Osteoblast (primary cell): ENCODE data around the gene LRBA. TPM values are rescaled to one million over a fixed set of nuclear protein-coding genes. Genes with fewer than 3 reads are reported as not detected.

Experiments used
- DNase-seq: peaks from one replicate; pipeline ENCODE4 v3.0.0; 2011; ENCODE audit warnings: low spot score, mixed read lengths; ENCODE audit not compliant: insufficient read length; ENCODE audit errors: missing footprints
- H2AFZ ChIP-seq: 2 replicates; pipeline ENCODE4 v1.6.0; 2011; ENCODE audit warnings: mild to moderate bottlenecking, low read length
- H3K27ac ChIP-seq: 2 replicates; pipeline ENCODE4 v1.5.1; 2011; ENCODE audit warnings: mild to moderate bottlenecking, low read depth, low read length, moderate library complexity
- H3K27me3 ChIP-seq: 2 replicates; pipeline ENCODE4 v1.6.0; 2012; ENCODE audit warnings: mild to moderate bottlenecking, control low read depth, inconsistent platforms, low read length, moderate library complexity; ENCODE audit not compliant: insufficient read depth
- H3K36me3 ChIP-seq: 2 replicates; pipeline ENCODE4 v1.5.1; 2011; ENCODE audit warnings: mild to moderate bottlenecking, low read length, control low read depth, moderate library complexity; ENCODE audit not compliant: insufficient read depth
- H3K4me1 ChIP-seq: 2 replicates; pipeline ENCODE4 v1.5.1; 2011; ENCODE audit warnings: mild to moderate bottlenecking, low read length, control low read depth, moderate library complexity; ENCODE audit not compliant: insufficient read depth
- H3K4me2 ChIP-seq: 2 replicates; pipeline ENCODE4 v1.6.0; 2011; ENCODE audit warnings: mild to moderate bottlenecking, low read length; ENCODE audit not compliant: insufficient read depth
- H3K4me3 ChIP-seq: fragments of 200-600 bp; sonication (generic); 3 replicates; pipeline ENCODE4 v1.5.1; 2012; ENCODE audit warnings: mild to moderate bottlenecking, low read length, inconsistent platforms; ENCODE audit not compliant: insufficient read depth
- H3K79me2 ChIP-seq: 2 replicates; pipeline ENCODE4 v1.6.0; 2012; ENCODE audit warnings: mild to moderate bottlenecking, low read length, control low read depth, inconsistent platforms; ENCODE audit not compliant: insufficient read depth
- H3K9me3 ChIP-seq: 2 replicates; pipeline ENCODE4 v1.5.1; 2011; ENCODE audit warnings: low read depth, low read length, control low read depth
- H4K20me1 ChIP-seq: 2 replicates; pipeline ENCODE4 v1.6.0; 2012; ENCODE audit warnings: mild to moderate bottlenecking, low read length, control low read depth; ENCODE audit not compliant: insufficient read depth
- total RNA-seq: library from RNA; depleted of rRNA; stranded (reverse); fragments of >200 nt; gene quantifications from 2 replicates; pipeline ENCODE4 v1.2.3, GENCODE V29; 2012
- TF ChIP-seq, protein P1 (sequence below): IDR thresholded peaks from 2 replicates; pipeline ENCODE4 v1.5.1; 2011; ENCODE audit warnings: mild to moderate bottlenecking, low read depth, low read length, moderate library complexity; ENCODE audit errors: extremely low read depth

Gene LRBA
- total RNA-seq, 1 donor, result 67.3 TPM

DNA sequence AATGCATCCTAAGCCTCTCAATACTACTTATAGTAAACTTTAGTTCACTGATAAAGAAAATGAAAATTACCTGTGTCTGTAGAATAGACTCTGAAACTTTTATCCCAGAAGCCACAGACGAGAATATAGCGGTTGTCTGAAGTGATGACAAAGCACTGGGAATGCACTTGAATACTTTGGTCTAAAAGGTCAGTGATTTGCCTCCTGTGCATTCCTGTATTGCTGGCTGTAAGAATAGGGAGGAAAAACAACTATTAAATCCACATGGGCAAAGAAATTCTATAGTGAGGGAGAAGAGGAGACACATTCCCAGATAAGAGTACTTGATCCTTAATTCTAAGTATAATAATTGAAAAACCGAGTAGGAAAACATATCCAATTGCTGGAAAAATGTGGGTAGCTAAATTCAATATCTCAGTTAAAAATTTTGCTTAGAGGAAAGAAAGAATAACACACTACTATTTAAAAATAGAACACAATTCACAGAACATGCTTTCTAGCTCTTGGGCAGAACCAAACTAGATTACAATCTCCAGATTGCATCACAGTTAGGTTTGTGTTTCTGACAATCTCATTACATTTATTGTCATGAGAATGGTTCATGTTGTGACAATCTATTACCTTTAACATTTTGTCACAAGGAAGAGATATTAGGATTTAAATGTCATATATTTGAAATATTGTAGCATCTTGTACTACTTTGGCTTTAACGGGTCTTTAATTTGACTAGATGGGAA, 704.8 kb downstream of the LRBA start:
- DNase-seq, result no peak
- H3K27me3 ChIP-seq, result no peaks in the 10 kb centered on the region
- no peak overlapping the region for H2AFZ ChIP-seq
- H4K20me1 ChIP-seq, result no peaks in the 10 kb centered on the region
- no peak overlapping the region for H3K4me3 ChIP-seq
- peak overlapping the region; percentile 38 for H3K27ac ChIP-seq
- H3K9me3 ChIP-seq, result no peaks in the 10 kb centered on the region
- H3K79me2 ChIP-seq, result no peaks in the 10 kb centered on the region
- TF ChIP-seq, protein P1, sequence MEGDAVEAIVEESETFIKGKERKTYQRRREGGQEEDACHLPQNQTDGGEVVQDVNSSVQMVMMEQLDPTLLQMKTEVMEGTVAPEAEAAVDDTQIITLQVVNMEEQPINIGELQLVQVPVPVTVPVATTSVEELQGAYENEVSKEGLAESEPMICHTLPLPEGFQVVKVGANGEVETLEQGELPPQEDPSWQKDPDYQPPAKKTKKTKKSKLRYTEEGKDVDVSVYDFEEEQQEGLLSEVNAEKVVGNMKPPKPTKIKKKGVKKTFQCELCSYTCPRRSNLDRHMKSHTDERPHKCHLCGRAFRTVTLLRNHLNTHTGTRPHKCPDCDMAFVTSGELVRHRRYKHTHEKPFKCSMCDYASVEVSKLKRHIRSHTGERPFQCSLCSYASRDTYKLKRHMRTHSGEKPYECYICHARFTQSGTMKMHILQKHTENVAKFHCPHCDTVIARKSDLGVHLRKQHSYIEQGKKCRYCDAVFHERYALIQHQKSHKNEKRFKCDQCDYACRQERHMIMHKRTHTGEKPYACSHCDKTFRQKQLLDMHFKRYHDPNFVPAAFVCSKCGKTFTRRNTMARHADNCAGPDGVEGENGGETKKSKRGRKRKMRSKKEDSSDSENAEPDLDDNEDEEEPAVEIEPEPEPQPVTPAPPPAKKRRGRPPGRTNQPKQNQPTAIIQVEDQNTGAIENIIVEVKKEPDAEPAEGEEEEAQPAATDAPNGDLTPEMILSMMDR, result no peak
- H3K36me3 ChIP-seq, result no peaks in the 10 kb centered on the region
- peak overlapping the region; percentile 23 for H3K4me2 ChIP-seq
- peaks cover 44% of the 10 kb centered on the region for H3K4me1 ChIP-seq

DNA sequence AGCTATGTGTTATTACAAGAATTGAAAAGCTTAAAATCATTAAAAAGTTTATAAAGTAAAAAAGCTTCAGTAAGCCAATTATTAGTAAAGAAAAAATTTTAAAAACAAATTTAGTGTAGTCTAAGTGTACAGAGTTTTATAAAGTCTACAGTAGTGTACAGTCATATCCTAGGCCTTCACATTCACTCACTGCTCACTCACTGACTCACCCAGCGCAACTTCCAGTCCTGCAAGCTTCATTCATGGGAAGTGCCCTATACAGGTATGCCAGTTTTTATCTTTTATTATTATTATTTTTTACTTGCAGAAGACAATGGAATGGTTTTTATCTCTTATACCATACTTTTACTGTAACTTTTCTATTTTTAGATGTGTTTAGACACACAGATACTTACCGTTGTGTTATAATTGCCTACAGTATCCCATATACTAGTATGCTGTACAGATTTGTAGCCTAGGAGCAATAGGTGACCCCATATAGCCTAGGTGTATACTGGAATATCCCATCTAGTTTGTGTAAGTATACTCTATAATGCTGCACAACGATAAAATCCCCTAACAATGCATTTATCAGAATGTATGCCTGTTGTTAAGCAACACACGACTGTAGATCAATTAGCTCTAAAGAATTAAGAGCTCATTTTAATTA, 706.1 kb downstream of the LRBA start:
- H3K79me2 ChIP-seq, result no peaks in the 10 kb centered on the region
- H3K27ac ChIP-seq, result peak overlapping the region; percentile 56
- H3K36me3 ChIP-seq, result no peaks in the 10 kb centered on the region
- peaks cover 45% of the 10 kb centered on the region for H3K4me1 ChIP-seq
- TF ChIP-seq, protein P1, result no peak
- H3K4me3 ChIP-seq, result no peak overlapping the region
- H3K27me3 ChIP-seq, result no peaks in the 10 kb centered on the region
- no peaks in the 10 kb centered on the region for H4K20me1 ChIP-seq
- no peaks in the 10 kb centered on the region for H3K9me3 ChIP-seq
- peak overlapping the region; percentile 26 for H3K4me2 ChIP-seq
- DNase-seq, result no peak
- no peak overlapping the region for H2AFZ ChIP-seq

DNA sequence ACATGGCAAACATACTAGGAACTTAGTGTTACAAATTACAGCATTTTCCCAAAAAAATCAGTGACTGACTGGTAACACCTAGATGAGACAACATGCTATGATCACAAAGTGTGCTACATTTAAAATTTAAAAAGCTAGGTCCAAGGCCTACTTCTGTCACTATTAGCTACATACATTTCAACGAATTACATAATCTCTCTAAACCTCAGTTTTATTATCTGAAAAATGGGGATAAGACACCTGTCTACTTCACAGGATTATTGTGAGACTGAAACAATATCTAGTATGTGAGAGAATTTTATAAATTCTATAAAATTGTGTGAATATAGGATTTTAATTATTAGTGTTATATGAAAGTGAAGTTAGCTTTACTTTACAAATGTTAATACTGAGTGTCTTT, 708.4 kb downstream of the LRBA start:
- TF ChIP-seq, protein P1, result no peak
- no peaks in the 10 kb centered on the region for H3K36me3 ChIP-seq
- no peak overlapping the region for H3K4me3 ChIP-seq
- no peak for DNase-seq
- H3K27me3 ChIP-seq, result no peaks in the 10 kb centered on the region
- H3K9me3 ChIP-seq, result no peaks in the 10 kb centered on the region
- H4K20me1 ChIP-seq, result no peaks in the 10 kb centered on the region
- no peak overlapping the region for H2AFZ ChIP-seq
- H3K27ac ChIP-seq, result peak overlapping the region; percentile 29
- peaks cover 59% of the 10 kb centered on the region for H3K4me1 ChIP-seq
- H3K79me2 ChIP-seq, result no peaks in the 10 kb centered on the region
- no peak overlapping the region for H3K4me2 ChIP-seq

DNA sequence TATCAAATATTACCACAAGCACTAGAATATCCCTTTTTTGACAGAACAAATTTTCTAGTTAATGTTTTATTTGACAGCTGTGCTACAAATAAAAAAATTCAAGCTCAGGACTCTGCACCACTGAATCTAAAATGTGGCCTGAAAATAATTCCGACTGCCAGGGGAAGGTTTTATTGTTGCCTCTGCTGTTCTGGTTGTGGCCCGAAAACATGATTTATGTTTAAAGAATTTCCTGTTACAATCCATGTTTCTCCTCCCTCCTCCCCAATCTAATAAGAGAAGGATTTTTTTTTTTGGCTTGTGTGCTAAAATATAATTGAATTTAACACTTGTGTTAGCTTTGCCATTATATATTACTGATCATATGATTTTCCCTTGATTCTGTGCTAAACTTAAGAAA, 709.1 kb downstream of the LRBA start:
- Histone ChIP-seq H3K36me3 (no peaks in the 10 kb centered on the region), H2AFZ (no peak overlapping the region), H4K20me1 (no peaks in the 10 kb centered on the region), H3K9me3 (no peaks in the 10 kb centered on the region), H3K79me2 (no peaks in the 10 kb centered on the region), H3K4me3 (no peak overlapping the region), H3K27me3 (no peaks in the 10 kb centered on the region), H3K4me2 (peak overlapping the region; percentile 16), H3K4me1 (peaks cover 58% of the 10 kb centered on the region), H3K27ac (peak overlapping the region; percentile 36)
- DNase-seq, result no peak
- TF ChIP-seq, protein P1, result no peak
